ENCODE data around the gene OR10H5. TPM values are rescaled to one million over a fixed set of nuclear protein-coding genes. Genes with fewer than 3 reads are reported as not detected.
A peak's percentile ranks its signal among the peaks of the same experiment; 100 is the strongest.
"Not testable (repeated sequence)": the region's sequence is repeated elsewhere in the genome, so short reads cannot be mapped to it uniquely, and the experiment has no call there.

Gene OR10H5
- polyA plus RNA-seq, 2 of the 4 experiments (the other 2 are of a cell fraction): not detected

DNA sequence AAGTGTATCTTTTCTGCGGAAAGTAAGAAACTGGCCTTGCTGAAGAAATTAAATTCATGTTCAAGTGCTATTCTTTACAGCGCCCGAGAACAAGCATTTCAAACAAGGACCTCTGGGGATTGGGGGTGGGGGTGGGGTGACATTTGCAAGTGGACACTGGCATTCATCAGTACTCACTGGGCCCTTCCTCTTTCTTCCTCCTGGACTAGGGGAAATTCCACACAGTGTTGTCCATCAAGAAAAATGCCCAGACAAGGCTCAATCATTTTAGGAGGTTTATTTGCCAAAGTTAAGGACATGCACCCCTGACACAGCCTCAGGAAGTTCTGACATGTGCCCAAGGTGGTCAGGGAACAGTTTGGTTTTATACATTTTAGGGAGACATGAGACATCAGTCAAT is 50.9 kb downstream of the OR10H5 start:
- 97% methylated on average over 3 of the region's 3 CpGs for WGBS (ENCODE audit: missing lambda C conversion rate)
- no peak for DNase-seq (ENCODE audit: low read depth in 1 of 2, low spot score in 1 of 2)
- TF ChIP-seq KDM5A (IDR thresholded peaks at IDR 0.05): no peak
- TF ChIP-seq CBX2 (IDR thresholded peaks at IDR 0.05; ENCODE audit: borderline replicate concordance, low read depth): no peak
- no peak for TF ChIP-seq ZC3H11A (IDR thresholded peaks at IDR 0.05)
- TF ChIP-seq, protein P1, sequence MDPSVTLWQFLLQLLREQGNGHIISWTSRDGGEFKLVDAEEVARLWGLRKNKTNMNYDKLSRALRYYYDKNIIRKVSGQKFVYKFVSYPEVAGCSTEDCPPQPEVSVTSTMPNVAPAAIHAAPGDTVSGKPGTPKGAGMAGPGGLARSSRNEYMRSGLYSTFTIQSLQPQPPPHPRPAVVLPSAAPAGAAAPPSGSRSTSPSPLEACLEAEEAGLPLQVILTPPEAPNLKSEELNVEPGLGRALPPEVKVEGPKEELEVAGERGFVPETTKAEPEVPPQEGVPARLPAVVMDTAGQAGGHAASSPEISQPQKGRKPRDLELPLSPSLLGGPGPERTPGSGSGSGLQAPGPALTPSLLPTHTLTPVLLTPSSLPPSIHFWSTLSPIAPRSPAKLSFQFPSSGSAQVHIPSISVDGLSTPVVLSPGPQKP (IDR thresholded peaks at IDR 0.05; ENCODE audit: low read depth, low read length): no peak
- TF ChIP-seq, protein P2, sequence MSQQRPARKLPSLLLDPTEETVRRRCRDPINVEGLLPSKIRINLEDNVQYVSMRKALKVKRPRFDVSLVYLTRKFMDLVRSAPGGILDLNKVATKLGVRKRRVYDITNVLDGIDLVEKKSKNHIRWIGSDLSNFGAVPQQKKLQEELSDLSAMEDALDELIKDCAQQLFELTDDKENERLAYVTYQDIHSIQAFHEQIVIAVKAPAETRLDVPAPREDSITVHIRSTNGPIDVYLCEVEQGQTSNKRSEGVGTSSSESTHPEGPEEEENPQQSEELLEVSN (IDR thresholded peaks at IDR 0.05; ENCODE audit: borderline replicate concordance, low read depth): no peak
- TF ChIP-seq, protein P3, sequence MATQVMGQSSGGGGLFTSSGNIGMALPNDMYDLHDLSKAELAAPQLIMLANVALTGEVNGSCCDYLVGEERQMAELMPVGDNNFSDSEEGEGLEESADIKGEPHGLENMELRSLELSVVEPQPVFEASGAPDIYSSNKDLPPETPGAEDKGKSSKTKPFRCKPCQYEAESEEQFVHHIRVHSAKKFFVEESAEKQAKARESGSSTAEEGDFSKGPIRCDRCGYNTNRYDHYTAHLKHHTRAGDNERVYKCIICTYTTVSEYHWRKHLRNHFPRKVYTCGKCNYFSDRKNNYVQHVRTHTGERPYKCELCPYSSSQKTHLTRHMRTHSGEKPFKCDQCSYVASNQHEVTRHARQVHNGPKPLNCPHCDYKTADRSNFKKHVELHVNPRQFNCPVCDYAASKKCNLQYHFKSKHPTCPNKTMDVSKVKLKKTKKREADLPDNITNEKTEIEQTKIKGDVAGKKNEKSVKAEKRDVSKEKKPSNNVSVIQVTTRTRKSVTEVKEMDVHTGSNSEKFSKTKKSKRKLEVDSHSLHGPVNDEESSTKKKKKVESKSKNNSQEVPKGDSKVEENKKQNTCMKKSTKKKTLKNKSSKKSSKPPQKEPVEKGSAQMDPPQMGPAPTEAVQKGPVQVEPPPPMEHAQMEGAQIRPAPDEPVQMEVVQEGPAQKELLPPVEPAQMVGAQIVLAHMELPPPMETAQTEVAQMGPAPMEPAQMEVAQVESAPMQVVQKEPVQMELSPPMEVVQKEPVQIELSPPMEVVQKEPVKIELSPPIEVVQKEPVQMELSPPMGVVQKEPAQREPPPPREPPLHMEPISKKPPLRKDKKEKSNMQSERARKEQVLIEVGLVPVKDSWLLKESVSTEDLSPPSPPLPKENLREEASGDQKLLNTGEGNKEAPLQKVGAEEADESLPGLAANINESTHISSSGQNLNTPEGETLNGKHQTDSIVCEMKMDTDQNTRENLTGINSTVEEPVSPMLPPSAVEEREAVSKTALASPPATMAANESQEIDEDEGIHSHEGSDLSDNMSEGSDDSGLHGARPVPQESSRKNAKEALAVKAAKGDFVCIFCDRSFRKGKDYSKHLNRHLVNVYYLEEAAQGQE (IDR thresholded peaks at IDR 0.05): no peak
- no peak for TF ChIP-seq EHMT2 (IDR thresholded peaks at IDR 0.05; ENCODE audit: low read depth)
- no peak for TF ChIP-seq MAZ (IDR thresholded peaks at IDR 0.05; ENCODE audit: borderline replicate concordance, low read depth, low read length)
- no peak for TF ChIP-seq CHD4 (IDR thresholded peaks at IDR 0.05; ENCODE audit: borderline replicate concordance)
- Histone ChIP-seq H3K27ac (no peak overlapping the region), H3K9me3 (no peaks in the 10 kb centered on the region), H3K4me1 (0 out of 3 replicates have a peak, but pooled peaks cover 2% of the 10 kb centered on the region), H3K4me2 (peak overlapping the region; percentile 96; the same call in 2 of the 3 replicates), H3K4me3 (no peak overlapping the region)
- no peak for FAIRE-seq
- ChIA-PET POLR2A (no interaction called here), CTCF (no interaction called here)
- ATAC-seq: no peak

DNA sequence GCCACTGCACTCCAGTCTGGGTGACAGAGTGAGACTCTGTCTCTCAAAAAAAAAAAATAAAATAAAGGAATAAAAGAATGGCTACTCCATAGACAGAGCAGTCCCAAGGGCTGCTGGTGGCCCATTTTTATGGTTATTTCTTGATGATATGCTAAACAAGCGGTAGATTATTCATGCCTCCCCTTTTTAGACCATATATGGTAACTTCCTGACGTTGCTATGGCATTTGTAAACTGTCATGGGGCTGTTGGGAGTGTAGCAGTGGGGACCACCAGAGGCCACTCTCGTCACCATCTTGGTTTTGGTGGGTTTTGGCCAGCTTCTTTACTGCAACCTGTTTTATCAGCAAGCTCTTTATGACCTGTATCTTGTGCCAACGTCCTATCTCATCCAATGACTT is 52.4 kb downstream of the OR10H5 start:
- H3K9me3 ChIP-seq; POLR2A ChIA-PET; ATAC-seq; H3K4me2 ChIP-seq; H3K4me1 ChIP-seq; FAIRE-seq; CTCF ChIA-PET; H3K4me3 ChIP-seq; DNase-seq (ENCODE audit: low read depth in 1 of 2, low spot score in 1 of 2); H3K27ac ChIP-seq: not testable (repeated sequence)
- WGBS (ENCODE audit: missing lambda C conversion rate): 59% methylated on average over 4 of the region's 4 CpGs

DNA sequence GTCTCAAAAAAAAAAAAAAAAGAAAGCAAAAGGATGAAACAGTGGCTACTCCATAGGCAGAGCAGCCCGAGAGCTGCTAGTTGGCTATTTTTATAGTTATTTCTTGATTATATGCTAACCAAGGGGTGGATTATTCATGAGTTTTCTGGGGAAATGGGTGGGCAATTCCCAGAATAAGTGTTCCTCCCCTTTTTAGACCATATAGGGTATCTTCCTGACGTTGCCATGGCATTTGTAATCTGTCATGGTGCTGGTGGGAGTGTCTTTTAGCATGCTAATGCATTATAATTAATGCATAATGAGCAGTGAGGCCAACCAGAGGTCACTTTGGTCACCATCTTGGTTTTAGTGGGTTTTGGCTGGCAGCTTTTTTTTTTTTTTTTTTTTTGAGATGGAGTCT is 53.4 kb downstream of the OR10H5 start:
- WGBS (ENCODE audit: missing lambda C conversion rate): 25% methylated on average over 2 of the region's 2 CpGs
- no peak for FAIRE-seq
- TF ChIP-seq CEBPB (IDR thresholded peaks at IDR 0.05) (no peak), TP53 (CRISPR knock-in tag; IDR thresholded peaks at IDR 0.05) (no peak), PHF8 (IDR thresholded peaks at IDR 0.05; ENCODE audit: borderline replicate concordance, low read depth) (no peak), MAFK (IDR thresholded peaks at IDR 0.05; ENCODE audit: partially characterized antibody) (no peak), FOSL2 (IDR thresholded peaks at IDR 0.05) (no peak), FOSL2 (CRISPR knock-in tag; IDR thresholded peaks at IDR 0.05) (no peak), ZNF302 (CRISPR knock-in tag; IDR thresholded peaks at IDR 0.05) (no peak)
- TF ChIP-seq, protein P4, sequence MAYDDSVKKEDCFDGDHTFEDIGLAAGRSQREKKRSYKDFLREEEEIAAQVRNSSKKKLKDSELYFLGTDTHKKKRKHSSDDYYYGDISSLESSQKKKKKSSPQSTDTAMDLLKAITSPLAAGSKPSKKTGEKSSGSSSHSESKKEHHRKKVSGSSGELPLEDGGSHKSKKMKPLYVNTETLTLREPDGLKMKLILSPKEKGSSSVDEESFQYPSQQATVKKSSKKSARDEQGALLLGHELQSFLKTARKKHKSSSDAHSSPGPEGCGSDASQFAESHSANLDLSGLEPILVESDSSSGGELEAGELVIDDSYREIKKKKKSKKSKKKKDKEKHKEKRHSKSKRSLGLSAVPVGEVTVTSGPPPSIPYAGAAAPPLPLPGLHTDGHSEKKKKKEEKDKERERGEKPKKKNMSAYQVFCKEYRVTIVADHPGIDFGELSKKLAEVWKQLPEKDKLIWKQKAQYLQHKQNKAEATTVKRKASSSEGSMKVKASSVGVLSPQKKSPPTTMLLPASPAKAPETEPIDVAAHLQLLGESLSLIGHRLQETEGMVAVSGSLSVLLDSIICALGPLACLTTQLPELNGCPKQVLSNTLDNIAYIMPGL (CRISPR knock-in tag; IDR thresholded peaks at IDR 0.05; ENCODE audit: borderline replicate concordance): no peak
- TF ChIP-seq, protein P3 (IDR thresholded peaks at IDR 0.05): no peak
- TF ChIP-seq, protein P5, sequence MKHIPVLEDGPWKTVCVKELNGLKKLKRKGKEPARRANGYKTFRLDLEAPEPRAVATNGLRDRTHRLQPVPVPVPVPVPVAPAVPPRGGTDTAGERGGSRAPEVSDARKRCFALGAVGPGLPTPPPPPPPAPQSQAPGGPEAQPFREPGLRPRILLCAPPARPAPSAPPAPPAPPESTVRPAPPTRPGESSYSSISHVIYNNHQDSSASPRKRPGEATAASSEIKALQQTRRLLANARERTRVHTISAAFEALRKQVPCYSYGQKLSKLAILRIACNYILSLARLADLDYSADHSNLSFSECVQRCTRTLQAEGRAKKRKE (CRISPR knock-in tag; IDR thresholded peaks at IDR 0.05; ENCODE audit: low read depth): no peak
- 0 out of 3 replicates have a peak, but pooled peaks cover 2% of the 10 kb centered on the region for H3K4me1 ChIP-seq
- ChIA-PET POLR2A (no interaction called here), CTCF (interaction anchor here (0.5 kb wide), 1 partner anchor 1269 kb away, joined by 3 read pairs; the partner anchor contains the start of gene NDUFB7)
- DNase-seq (ENCODE audit: low read depth in 1 of 2, low spot score in 1 of 2): no peak
- H3K27ac ChIP-seq: no peak overlapping the region
- ATAC-seq: no peak
- H3K4me2 ChIP-seq: no peak overlapping the region
- H3K4me3 ChIP-seq: no peak overlapping the region
- H3K9me3 ChIP-seq: no peaks in the 10 kb centered on the region
